D721Med (cell line): ENCODE data around the gene CDK17.
"Not testable (repeated sequence)": the region's sequence is repeated elsewhere in the genome, so short reads cannot be mapped to it uniquely, and the experiment has no call there.

Experiments used
- DNase-seq: peaks from one replicate; pipeline ENCODE4 v3.0.0; 2011; ENCODE audit warnings: low spot score; ENCODE audit not compliant: insufficient read length
- FAIRE-seq: peaks from 2 replicates; lab custom pipeline; 2011; peaks lifted over from hg19 to GRCh38; lab: Jason Lieb, UNC
- TF ChIP-seq, protein P1 (sequence below): IDR thresholded peaks from 2 replicates; pipeline ENCODE4 v1.5.1; 2012; ENCODE audit warnings: mild to moderate bottlenecking, control low read depth; ENCODE audit not compliant: insufficient read depth; ENCODE audit errors: missing control alignments

CDK17 gene

DNA sequence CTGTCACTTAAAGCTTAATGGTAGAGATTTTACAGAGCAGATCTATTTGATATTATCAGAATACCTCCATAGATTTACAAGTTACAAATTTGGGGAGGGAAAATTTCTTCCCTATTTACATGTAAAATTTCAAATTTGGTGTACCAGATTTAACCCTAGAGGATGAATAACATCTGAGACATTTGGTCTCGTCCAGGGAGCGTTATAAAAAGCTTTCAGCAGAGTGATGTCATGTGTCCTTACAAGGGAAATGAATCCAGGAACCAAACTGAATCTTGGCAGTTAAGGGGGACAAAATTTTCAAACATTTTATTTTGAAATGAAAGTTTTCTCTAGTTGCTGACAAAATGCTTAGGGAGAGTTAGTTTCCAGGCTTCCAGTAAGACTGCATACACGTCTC lies 4.5 kb upstream of the CDK17 start:
- no peak for DNase-seq
- TF ChIP-seq, protein P1, sequence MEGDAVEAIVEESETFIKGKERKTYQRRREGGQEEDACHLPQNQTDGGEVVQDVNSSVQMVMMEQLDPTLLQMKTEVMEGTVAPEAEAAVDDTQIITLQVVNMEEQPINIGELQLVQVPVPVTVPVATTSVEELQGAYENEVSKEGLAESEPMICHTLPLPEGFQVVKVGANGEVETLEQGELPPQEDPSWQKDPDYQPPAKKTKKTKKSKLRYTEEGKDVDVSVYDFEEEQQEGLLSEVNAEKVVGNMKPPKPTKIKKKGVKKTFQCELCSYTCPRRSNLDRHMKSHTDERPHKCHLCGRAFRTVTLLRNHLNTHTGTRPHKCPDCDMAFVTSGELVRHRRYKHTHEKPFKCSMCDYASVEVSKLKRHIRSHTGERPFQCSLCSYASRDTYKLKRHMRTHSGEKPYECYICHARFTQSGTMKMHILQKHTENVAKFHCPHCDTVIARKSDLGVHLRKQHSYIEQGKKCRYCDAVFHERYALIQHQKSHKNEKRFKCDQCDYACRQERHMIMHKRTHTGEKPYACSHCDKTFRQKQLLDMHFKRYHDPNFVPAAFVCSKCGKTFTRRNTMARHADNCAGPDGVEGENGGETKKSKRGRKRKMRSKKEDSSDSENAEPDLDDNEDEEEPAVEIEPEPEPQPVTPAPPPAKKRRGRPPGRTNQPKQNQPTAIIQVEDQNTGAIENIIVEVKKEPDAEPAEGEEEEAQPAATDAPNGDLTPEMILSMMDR: no peak
- FAIRE-seq: no peak

DNA sequence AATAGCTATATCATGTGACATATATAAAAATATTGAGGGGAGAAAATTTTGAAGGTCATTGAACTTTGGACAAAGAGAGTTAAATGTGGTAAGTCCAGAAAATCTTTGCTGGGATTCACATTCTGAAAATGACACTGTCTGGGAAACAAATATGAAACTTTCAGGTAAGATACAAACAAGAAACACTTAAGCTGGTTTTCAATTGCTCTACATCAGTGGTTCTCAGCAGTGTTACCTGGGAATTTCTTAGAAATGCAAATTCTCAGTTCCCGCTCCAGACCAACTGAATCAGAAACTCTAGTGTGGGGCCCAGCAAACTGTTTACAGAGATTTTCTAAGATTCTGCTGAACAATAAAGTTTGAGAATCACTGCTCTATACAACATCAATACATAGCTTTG lies 3.6 kb upstream of the CDK17 start:
- FAIRE-seq: no peak
- TF ChIP-seq, protein P1: no peak
- DNase-seq: no peak

DNA sequence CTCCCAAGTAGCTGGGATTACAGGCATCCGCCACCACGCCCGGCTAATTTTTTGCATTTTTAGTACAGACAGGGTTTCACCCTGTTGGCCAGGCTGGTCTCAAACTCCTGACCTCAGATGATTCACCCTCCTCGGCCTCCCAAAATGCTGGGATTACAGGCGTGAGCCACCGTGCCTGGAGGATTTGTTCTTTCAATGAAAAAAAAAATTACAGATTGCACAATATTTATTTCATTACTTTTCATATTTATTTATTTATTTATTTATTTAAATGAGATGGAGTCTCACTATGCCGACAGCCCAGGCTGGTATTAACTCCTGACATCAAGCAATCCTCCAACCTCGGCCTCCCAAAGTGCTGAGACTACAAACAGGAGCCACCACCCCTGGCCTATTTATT lies 2.3 kb upstream of the CDK17 start:
- FAIRE-seq, DNase-seq: not testable (repeated sequence)

DNA sequence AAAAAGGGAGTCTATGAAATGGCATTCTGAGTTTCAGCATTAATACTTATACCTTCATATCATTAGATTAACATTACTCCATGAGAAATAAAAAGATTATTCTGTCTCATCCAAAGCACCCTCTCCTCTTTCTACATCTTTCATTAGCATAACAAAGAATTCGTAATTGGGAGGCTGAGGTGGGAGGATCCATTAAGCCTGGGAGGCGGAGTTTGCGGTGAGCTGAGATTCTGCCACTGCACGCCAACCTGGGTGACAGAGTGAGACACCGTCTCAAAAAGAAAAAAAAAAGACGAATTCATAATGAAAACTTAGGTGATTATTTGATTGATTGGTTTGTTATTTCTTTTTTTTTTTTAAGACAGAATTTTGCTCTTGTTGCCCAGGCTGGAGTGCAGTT lies 1.8 kb upstream of the CDK17 start:
- TF ChIP-seq, protein P1: no peak
- DNase-seq (no peak), FAIRE-seq (no peak)

DNA sequence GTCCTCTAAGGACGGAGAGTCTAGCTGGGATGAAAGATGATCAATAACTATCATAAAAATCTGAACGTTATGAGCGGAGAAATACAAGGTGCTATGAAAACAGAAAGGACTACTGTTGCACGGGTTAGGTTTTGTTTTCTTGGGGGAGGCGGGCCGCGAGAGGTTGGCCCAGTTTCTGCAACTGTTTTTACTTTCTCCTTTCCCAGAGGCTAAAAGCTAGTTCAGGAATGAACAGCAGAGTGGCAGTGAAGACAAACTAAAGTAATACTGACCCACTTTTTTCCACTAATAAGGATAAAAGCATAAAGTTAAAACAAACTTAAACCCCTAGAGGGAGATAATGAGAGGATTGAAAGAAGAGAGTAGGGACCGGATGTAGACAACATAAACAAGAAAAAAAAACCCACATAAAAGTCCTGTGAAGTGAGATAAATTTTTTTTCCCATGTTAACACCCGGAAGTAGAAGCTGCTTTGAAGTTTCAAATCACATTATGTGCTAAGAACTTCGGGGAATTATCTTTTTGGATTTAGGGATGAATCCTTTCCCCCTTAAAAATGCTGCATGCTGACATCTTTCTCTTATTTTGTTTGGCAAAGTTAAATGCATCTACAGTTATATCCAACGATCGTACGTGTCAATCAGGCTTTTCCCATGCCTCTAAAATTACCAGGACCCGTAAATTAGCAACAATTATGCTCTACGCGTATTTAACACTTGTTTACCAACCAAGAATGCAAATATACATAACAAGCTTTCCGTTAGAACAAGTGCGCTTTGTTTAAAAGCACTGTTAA lies 1.0 kb upstream of the CDK17 start:
- TF ChIP-seq, protein P1: peak; percentile 24
- no peak for DNase-seq
- no peak for FAIRE-seq

DNA sequence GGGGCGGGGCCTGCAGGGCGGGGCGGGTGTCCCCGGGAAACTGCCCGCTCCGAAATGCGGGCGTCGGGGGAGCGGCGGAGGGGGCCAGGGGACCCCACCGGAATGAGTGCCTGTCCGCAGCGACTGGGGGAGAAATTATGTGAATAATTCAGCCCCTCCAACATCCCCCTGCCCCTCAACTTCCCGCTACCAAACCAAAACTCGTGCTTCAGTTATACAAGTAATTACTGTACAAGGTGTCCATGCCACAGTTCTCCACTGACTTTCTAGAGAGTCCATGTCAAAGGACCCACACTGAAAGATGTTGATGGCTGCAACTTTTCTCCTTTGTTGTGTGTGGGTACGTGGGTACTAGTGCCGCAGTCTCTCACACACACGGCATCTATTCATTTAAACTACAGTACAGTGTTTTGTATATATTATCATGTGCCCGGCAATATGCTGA lies 414 bp upstream of the CDK17 start:
- FAIRE-seq (no peak), DNase-seq (no peak)
- TF ChIP-seq, protein P1: no peak

DNA sequence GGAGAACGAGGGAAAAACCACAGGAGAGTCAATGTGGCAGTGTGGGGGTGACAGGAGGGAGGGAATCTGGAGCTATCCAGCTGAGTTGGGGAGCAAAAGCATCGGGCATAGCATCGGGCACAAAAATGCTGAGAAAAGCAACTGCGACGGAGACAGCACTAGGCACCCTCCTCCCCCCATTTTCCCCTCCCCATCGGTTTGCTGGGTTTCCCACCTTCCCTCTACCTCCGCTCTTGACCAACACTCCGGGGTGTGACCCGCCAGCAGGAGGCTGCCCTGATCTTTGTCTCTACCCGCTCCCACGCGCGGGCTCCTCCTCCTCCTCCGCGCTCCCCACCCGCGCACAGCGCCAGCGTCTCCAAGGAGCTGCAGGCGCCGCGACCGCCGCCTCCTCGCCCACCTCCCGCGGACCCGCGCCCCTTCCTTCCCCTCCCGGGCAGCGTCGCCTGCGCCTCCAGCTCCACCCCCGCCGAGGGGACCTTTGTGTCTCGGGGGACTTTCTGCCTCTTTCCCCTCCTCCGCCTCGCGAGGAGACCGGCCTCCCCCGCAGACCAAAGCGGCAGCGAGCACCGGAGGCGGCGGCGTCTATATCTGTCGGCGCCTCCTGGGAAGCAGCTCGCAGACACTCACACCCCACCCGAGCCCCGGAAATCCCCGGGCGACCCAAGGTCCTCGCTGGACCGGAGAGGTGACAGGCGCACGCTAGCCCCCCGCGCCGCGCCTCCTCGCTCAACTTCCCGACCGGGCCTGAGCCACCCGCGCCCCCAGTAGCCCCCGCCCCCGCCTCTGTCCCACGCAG lies 920 bp downstream of the CDK17 start:
- TF ChIP-seq, protein P1: no peak
- FAIRE-seq: no peak

More for the DNA sequence above, 920 bp downstream of the CDK17 start:
- DNase-seq: no peak
